HG03439 (cell line): ENCODE results near the gene CHMP5.
A peak's percentile ranks its signal among the peaks of the same experiment; 100 is the strongest.

Source experiments
- ATAC-seq: cut with Tn5 transposase; IDR thresholded peaks from one replicate; pipeline ENCODE4 v1.9.1; 2021; ENCODE audit warnings: mild to moderate bottlenecking, moderate library complexity; ENCODE audit not compliant: unreplicated experiment

Gene CHMP5

GRCh38 chr9:33273266-33273971 lies 8.6 kb downstream of the CHMP5 start:
- ATAC-seq: no peak

- ATAC-seq: no peak
Observed at GRCh38 chr9:33273972-33274328, 9.1 kb downstream of the CHMP5 start.

- no peak for ATAC-seq
Observed at GRCh38 chr9:33277484-33277883, 12.6 kb downstream of the CHMP5 start.

- ATAC-seq: no peak
Observed at GRCh38 chr9:33285502-33285901, 20.7 kb downstream of the CHMP5 start.

- ATAC-seq: no peak
Observed at GRCh38 chr9:33287087-33287490, 22.2 kb downstream of the CHMP5 start.

GRCh38 chr9:33288235-33288634 lies 23.4 kb downstream of the CHMP5 start:
- no peak for ATAC-seq

GRCh38 chr9:33288828-33289483 lies 24.1 kb downstream of the CHMP5 start:
- ATAC-seq: no peak

GRCh38 chr9:33289496-33289895 lies 24.6 kb downstream of the CHMP5 start:
- ATAC-seq: no peak

GRCh38 chr9:33289936-33290246 lies 25.0 kb downstream of the CHMP5 start:
- peak; percentile 24 for ATAC-seq

- peak; percentile 83 for ATAC-seq
Observed at GRCh38 chr9:33290247-33291030, 25.6 kb downstream of the CHMP5 start, which contains the start of gene NFX1. Gene NFX1, plus strand, starts transcription at chr9:33290516. Its CDS starts 57 bp downstream, at chr9:33290573.

- no peak for ATAC-seq
Observed at GRCh38 chr9:33291031-33291397, 26.2 kb downstream of the CHMP5 start.

GRCh38 chr9:33291901-33292300 lies 27.1 kb downstream of the CHMP5 start:
- no peak for ATAC-seq

- no peak for ATAC-seq
Observed at GRCh38 chr9:33293782-33294181, 28.9 kb downstream of the CHMP5 start.

GRCh38 chr9:33294670-33295432 lies 30.0 kb downstream of the CHMP5 start:
- ATAC-seq: no peak

- peak; percentile 33 for ATAC-seq
Observed at GRCh38 chr9:33295571-33295970, 30.7 kb downstream of the CHMP5 start.

GRCh38 chr9:33297432-33297831 lies 32.6 kb downstream of the CHMP5 start:
- ATAC-seq: peak; percentile 76

GRCh38 chr9:33300546-33300945 lies 35.7 kb downstream of the CHMP5 start:
- no peak for ATAC-seq

GRCh38 chr9:33304362-33304761 lies 39.5 kb downstream of the CHMP5 start:
- ATAC-seq: no peak

- ATAC-seq: no peak
Observed at GRCh38 chr9:33306037-33306436, 41.2 kb downstream of the CHMP5 start.

GRCh38 chr9:33307067-33307466 lies 42.2 kb downstream of the CHMP5 start:
- no peak for ATAC-seq

GRCh38 chr9:33309903-33310302 lies 45.1 kb downstream of the CHMP5 start:
- ATAC-seq: no peak
